IPS-20b (cell line): Measurements from ENCODE around the gene FHAD1.
A peak's percentile ranks its signal among the peaks of the same experiment; 100 is the strongest.

Source experiments
- H3K27ac ChIP-seq: one replicate; pipeline ENCODE4 v1.5.1; 2013; ENCODE audit warnings: low read length
- H3K27me3 ChIP-seq: 2 replicates; pipeline ENCODE4 v1.6.1; 2013; ENCODE audit warnings: mild to moderate bottlenecking, low read length, inconsistent platforms; ENCODE audit not compliant: insufficient read depth
- H3K36me3 ChIP-seq: 2 replicates; pipeline ENCODE4 v1.6.1; 2013; ENCODE audit warnings: low read depth, mild to moderate bottlenecking, inconsistent platforms, low read length, moderate library complexity; ENCODE audit not compliant: insufficient read depth
- H3K4me1 ChIP-seq: 2 replicates; pipeline ENCODE4 v1.6.1; 2013; ENCODE audit warnings: mild to moderate bottlenecking, control low read depth, inconsistent platforms, low read length, moderate library complexity; ENCODE audit not compliant: insufficient read depth
- H3K4me3 ChIP-seq: 2 replicates; pipeline ENCODE4 v1.5.1; 2013; ENCODE audit warnings: mild to moderate bottlenecking, low read length, inconsistent platforms
- H3K9ac ChIP-seq: 2 replicates; pipeline ENCODE4 v1.6.1; 2013; ENCODE audit warnings: low read depth, mild to moderate bottlenecking, inconsistent platforms, low read length, moderate library complexity
- H3K9me3 ChIP-seq: 2 replicates; pipeline ENCODE4 v1.6.1; 2013; ENCODE audit warnings: mild to moderate bottlenecking, low read depth, low read length, inconsistent platforms; ENCODE audit not compliant: insufficient read depth

FHAD1 gene

GRCh38 chr1:15207829-15208429, 39.1 kb upstream of the FHAD1 start:
- H3K27ac ChIP-seq = peak overlapping the region; percentile 35
- H3K27me3 ChIP-seq = no peaks in the 10 kb centered on the region
- peak overlapping the region; percentile 67; the same call in 1 of the 2 replicates for H3K9ac ChIP-seq
- peaks cover 32% of the 10 kb centered on the region; the same call in 1 of the 2 replicates for H3K4me1 ChIP-seq
- H3K36me3 ChIP-seq = no peaks in the 10 kb centered on the region
- H3K4me3 ChIP-seq = no peak overlapping the region
- no peaks in the 10 kb centered on the region for H3K9me3 ChIP-seq

GRCh38 chr1:15210651-15211375, 36.2 kb upstream of the FHAD1 start:
- H3K9me3 ChIP-seq = no peaks in the 10 kb centered on the region
- H3K27ac ChIP-seq = no peak overlapping the region
- H3K4me1 ChIP-seq = peaks cover 24% of the 10 kb centered on the region; the same call in 1 of the 2 replicates
- no peak overlapping the region for H3K4me3 ChIP-seq
- no peak overlapping the region for H3K9ac ChIP-seq
- no peaks in the 10 kb centered on the region for H3K27me3 ChIP-seq
- H3K36me3 ChIP-seq = no peaks in the 10 kb centered on the region

GRCh38 chr1:15211424-15211823, 35.6 kb upstream of the FHAD1 start:
- Histone ChIP-seq H3K4me1 (peaks cover 18% of the 10 kb centered on the region; the same call in 1 of the 2 replicates), H3K36me3 (no peaks in the 10 kb centered on the region), H3K27me3 (no peaks in the 10 kb centered on the region), H3K9me3 (no peaks in the 10 kb centered on the region), H3K27ac (no peak overlapping the region), H3K9ac (no peak overlapping the region), H3K4me3 (no peak overlapping the region)

- no peak overlapping the region for H3K27ac ChIP-seq
- H3K4me1 ChIP-seq = peaks cover 9% of the 10 kb centered on the region; the same call in 1 of the 2 replicates
- H3K9ac ChIP-seq = no peak overlapping the region
- H3K36me3 ChIP-seq = no peaks in the 10 kb centered on the region
- H3K9me3 ChIP-seq = no peaks in the 10 kb centered on the region
- H3K27me3 ChIP-seq = no peaks in the 10 kb centered on the region
- no peak overlapping the region for H3K4me3 ChIP-seq
These were observed 34.6 kb upstream of the FHAD1 start for GRCh38 chr1:15212216-15212953.

- H3K9ac ChIP-seq = no peak overlapping the region
- H3K4me3 ChIP-seq = no peak overlapping the region
- 0 out of 2 replicates have a peak, but pooled peaks cover under 1% of the 10 kb centered on the region for H3K9me3 ChIP-seq
- H3K27me3 ChIP-seq = no peaks in the 10 kb centered on the region
- peaks cover 3% of the 10 kb centered on the region; the same call in 1 of the 2 replicates for H3K4me1 ChIP-seq
- H3K36me3 ChIP-seq = no peaks in the 10 kb centered on the region
- H3K27ac ChIP-seq = no peak overlapping the region
These were observed 34.1 kb upstream of the FHAD1 start for GRCh38 chr1:15212954-15213291.

GRCh38 chr1:15213341-15213821, 33.6 kb upstream of the FHAD1 start:
- Histone ChIP-seq H3K9ac (no peak overlapping the region), H3K9me3 (peaks cover 5% of the 10 kb centered on the region; the same call in 1 of the 2 replicates), H3K36me3 (no peaks in the 10 kb centered on the region), H3K4me1 (no peaks in the 10 kb centered on the region; the same call in 1 of the 2 replicates), H3K27me3 (no peaks in the 10 kb centered on the region), H3K27ac (no peak overlapping the region), H3K4me3 (no peak overlapping the region)

- Histone ChIP-seq H3K9ac (no peak overlapping the region), H3K4me1 (no peaks in the 10 kb centered on the region; the same call in 1 of the 2 replicates), H3K9me3 (peaks cover 14% of the 10 kb centered on the region), H3K4me3 (no peak overlapping the region), H3K27ac (no peak overlapping the region), H3K27me3 (no peaks in the 10 kb centered on the region), H3K36me3 (peaks cover 6% of the 10 kb centered on the region)
These were observed 32.5 kb upstream of the FHAD1 start for GRCh38 chr1:15214527-15214926.

GRCh38 chr1:15215116-15215515, 31.9 kb upstream of the FHAD1 start:
- H3K27me3 ChIP-seq = no peaks in the 10 kb centered on the region
- H3K9me3 ChIP-seq = peaks cover 14% of the 10 kb centered on the region
- H3K4me3 ChIP-seq = no peak overlapping the region
- H3K9ac ChIP-seq = no peak overlapping the region
- H3K4me1 ChIP-seq = no peaks in the 10 kb centered on the region; the same call in 1 of the 2 replicates
- H3K36me3 ChIP-seq = peaks cover 12% of the 10 kb centered on the region
- H3K27ac ChIP-seq = no peak overlapping the region

- no peak overlapping the region for H3K9ac ChIP-seq
- peaks cover 14% of the 10 kb centered on the region for H3K9me3 ChIP-seq
- H3K36me3 ChIP-seq = peaks cover 15% of the 10 kb centered on the region
- H3K27ac ChIP-seq = no peak overlapping the region
- H3K4me3 ChIP-seq = no peak overlapping the region
- no peaks in the 10 kb centered on the region; the same call in 1 of the 2 replicates for H3K4me1 ChIP-seq
- H3K27me3 ChIP-seq = no peaks in the 10 kb centered on the region
These were observed 29.4 kb upstream of the FHAD1 start for GRCh38 chr1:15217654-15218053.

- H3K9ac ChIP-seq = no peak overlapping the region
- no peak overlapping the region for H3K27ac ChIP-seq
- H3K36me3 ChIP-seq = peaks cover 15% of the 10 kb centered on the region
- peaks cover 14% of the 10 kb centered on the region for H3K9me3 ChIP-seq
- H3K4me1 ChIP-seq = no peaks in the 10 kb centered on the region
- no peak overlapping the region for H3K4me3 ChIP-seq
- no peaks in the 10 kb centered on the region for H3K27me3 ChIP-seq
These were observed 28.4 kb upstream of the FHAD1 start for GRCh38 chr1:15218287-15219279.
